ENCODE results near the gene ITPKC. TPM values are rescaled to one million over a fixed set of nuclear protein-coding genes. Genes with fewer than 3 reads are reported as not detected.
A peak's percentile ranks its signal among the peaks of the same experiment; 100 is the strongest.

Gene ITPKC
- total RNA-seq, 1 donor, result 6.7 TPM

- Histone ChIP-seq H3K27me3 (ENCODE audit: insufficient read depth, low read length) (no peaks in the 10 kb centered on the region), H3K4me3 (ENCODE audit: low read length) (no peak overlapping the region), H3K4me1 (ENCODE audit: insufficient read depth, low read length) (no peaks in the 10 kb centered on the region), H3K9me3 (ENCODE audit: low read depth, low read length) (no peaks in the 10 kb centered on the region)
Measured at GRCh38 chr19:40701758-40702157, 15.2 kb upstream of the ITPKC start.

- no peak overlapping the region for H3K4me3 ChIP-seq (ENCODE audit: low read length)
- H3K4me1 ChIP-seq (ENCODE audit: insufficient read depth, low read length), result no peaks in the 10 kb centered on the region
Measured at GRCh38 chr19:40702337-40703012, 14.4 kb upstream of the ITPKC start.

DNA sequence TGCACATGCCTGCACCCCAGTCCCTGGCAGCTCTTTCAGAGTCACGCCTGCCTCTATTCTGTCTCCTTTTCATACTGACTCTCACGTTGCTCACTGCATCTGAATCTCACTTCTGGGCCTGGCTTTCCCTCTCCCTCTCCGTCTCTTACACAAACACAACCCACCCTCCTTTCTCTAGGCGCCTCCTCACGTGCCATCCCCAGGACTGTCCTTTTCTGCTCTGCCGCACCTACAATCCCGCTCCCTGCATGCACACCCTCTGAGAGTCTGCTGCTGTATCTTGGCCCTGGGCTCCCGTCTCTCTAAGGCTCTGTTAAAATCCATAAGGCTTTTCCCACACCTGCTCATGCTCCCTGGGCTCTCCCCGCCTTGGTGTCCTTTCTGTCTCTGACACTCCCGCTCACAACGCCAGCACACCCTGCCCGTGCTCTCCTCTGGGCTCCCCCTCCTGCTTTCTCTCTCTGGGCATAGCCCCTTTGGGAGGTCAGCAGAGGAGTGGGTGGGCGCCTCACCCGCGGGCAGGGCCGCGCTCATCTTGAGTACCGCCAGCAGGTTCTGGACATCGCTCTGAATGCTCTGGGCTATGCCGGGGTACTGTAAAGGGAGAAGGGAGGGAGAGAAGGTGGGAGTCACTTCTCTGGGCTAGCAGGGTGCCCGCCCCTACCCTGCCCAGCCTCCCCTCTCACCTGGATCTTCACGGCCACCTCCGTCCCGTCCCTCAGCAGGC lies 13.7 kb upstream of the ITPKC start:
- Histone ChIP-seq H3K4me1 (ENCODE audit: insufficient read depth, low read length) (no peaks in the 10 kb centered on the region), H3K4me3 (ENCODE audit: low read length) (no peak overlapping the region), H3K27me3 (ENCODE audit: insufficient read depth, low read length) (no peaks in the 10 kb centered on the region), H3K9me3 (ENCODE audit: low read depth, low read length) (no peaks in the 10 kb centered on the region)

More at GRCh38 chr19:40702337-40703012, 14.4 kb upstream of the ITPKC start:
- H3K27me3 ChIP-seq (ENCODE audit: insufficient read depth, low read length), result no peaks in the 10 kb centered on the region
- H3K9me3 ChIP-seq (ENCODE audit: low read depth, low read length), result no peaks in the 10 kb centered on the region

GRCh38 chr19:40704491-40705361 lies 12.2 kb upstream of the ITPKC start:
- no peak overlapping the region for H3K4me3 ChIP-seq (ENCODE audit: low read length)
- no peaks in the 10 kb centered on the region for H3K27me3 ChIP-seq (ENCODE audit: insufficient read depth, low read length)
- no peaks in the 10 kb centered on the region for H3K4me1 ChIP-seq (ENCODE audit: insufficient read depth, low read length)
- no peaks in the 10 kb centered on the region for H3K9me3 ChIP-seq (ENCODE audit: low read depth, low read length)

- Histone ChIP-seq H3K4me1 (ENCODE audit: insufficient read depth, low read length) (no peaks in the 10 kb centered on the region), H3K4me3 (ENCODE audit: low read length) (no peak overlapping the region), H3K9me3 (ENCODE audit: low read depth, low read length) (no peaks in the 10 kb centered on the region), H3K27me3 (ENCODE audit: insufficient read depth, low read length) (no peaks in the 10 kb centered on the region)
Measured at GRCh38 chr19:40705362-40705651, 11.6 kb upstream of the ITPKC start.

GRCh38 chr19:40705950-40706619 lies 10.8 kb upstream of the ITPKC start:
- Histone ChIP-seq H3K4me1 (ENCODE audit: insufficient read depth, low read length) (no peaks in the 10 kb centered on the region), H3K9me3 (ENCODE audit: low read depth, low read length) (no peaks in the 10 kb centered on the region), H3K4me3 (ENCODE audit: low read length) (no peak overlapping the region), H3K27me3 (ENCODE audit: insufficient read depth, low read length) (no peaks in the 10 kb centered on the region)

DNA sequence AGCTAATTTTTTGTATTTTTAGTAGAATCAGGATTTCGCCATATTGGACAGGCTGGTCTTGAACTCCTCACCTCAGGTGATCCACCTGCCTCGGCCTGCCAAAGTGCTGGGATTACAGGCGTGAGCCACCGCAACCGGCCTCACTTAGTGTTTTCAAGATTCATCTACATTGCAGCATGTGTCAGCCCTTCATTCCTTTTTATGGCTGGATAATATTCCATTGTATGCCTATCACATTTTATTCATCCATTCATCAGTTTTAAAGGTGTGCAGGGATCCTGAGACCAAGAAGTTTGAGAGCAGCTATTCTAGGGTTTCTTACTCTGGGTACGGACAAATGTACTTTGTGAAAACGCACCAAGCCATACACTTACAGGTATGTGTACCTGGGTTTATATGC lies 9.3 kb upstream of the ITPKC start:
- H3K4me3 ChIP-seq (ENCODE audit: low read length), result no peak overlapping the region
- no peaks in the 10 kb centered on the region for H3K4me1 ChIP-seq (ENCODE audit: insufficient read depth, low read length)
- no peaks in the 10 kb centered on the region for H3K27me3 ChIP-seq (ENCODE audit: insufficient read depth, low read length)
- no peaks in the 10 kb centered on the region for H3K9me3 ChIP-seq (ENCODE audit: low read depth, low read length)

DNA sequence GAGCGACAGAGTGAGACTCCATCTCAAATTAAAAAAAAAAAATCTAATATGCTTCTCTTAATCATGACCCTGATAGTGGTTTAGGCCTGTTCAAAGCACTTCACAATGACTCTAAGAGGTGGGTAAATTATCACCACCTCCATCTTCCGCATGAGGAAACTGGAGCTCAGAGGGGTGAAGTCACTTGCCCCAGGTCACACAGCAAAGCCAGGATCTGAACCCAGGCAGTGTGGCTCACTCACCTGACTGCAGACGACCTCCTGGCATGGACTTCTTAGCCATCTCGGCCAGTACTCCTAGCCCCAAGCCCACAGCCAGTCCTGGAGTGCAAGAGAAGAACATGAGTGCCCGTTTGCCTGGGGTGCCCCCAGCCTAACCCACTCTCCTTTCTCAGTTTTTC lies 7.1 kb upstream of the ITPKC start:
- no peaks in the 10 kb centered on the region for H3K9me3 ChIP-seq (ENCODE audit: low read depth, low read length)
- H3K27me3 ChIP-seq (ENCODE audit: insufficient read depth, low read length), result no peaks in the 10 kb centered on the region
- no peak overlapping the region for H3K4me3 ChIP-seq (ENCODE audit: low read length)
- peaks cover 11% of the 10 kb centered on the region for H3K4me1 ChIP-seq (ENCODE audit: insufficient read depth, low read length)

- Histone ChIP-seq H3K9me3 (ENCODE audit: low read depth, low read length) (no peaks in the 10 kb centered on the region), H3K4me3 (ENCODE audit: low read length) (no peak overlapping the region), H3K27me3 (ENCODE audit: insufficient read depth, low read length) (no peaks in the 10 kb centered on the region), H3K4me1 (ENCODE audit: insufficient read depth, low read length) (peaks cover 45% of the 10 kb centered on the region)
Measured at GRCh38 chr19:40713939-40714338, 3.0 kb upstream of the ITPKC start.

GRCh38 chr19:40714441-40715299 lies 2.2 kb upstream of the ITPKC start:
- Histone ChIP-seq H3K4me3 (ENCODE audit: low read length) (peak overlapping the region; percentile 55), H3K4me1 (ENCODE audit: insufficient read depth, low read length) (peaks cover 52% of the 10 kb centered on the region), H3K27me3 (ENCODE audit: insufficient read depth, low read length) (no peaks in the 10 kb centered on the region), H3K9me3 (ENCODE audit: low read depth, low read length) (no peaks in the 10 kb centered on the region)

GRCh38 chr19:40716031-40716481 lies 856 bp upstream of the ITPKC start:
- no peaks in the 10 kb centered on the region for H3K9me3 ChIP-seq (ENCODE audit: low read depth, low read length)
- peaks cover 66% of the 10 kb centered on the region for H3K4me1 ChIP-seq (ENCODE audit: insufficient read depth, low read length)
- H3K27me3 ChIP-seq (ENCODE audit: insufficient read depth, low read length), result no peaks in the 10 kb centered on the region
- H3K4me3 ChIP-seq (ENCODE audit: low read length), result peak overlapping the region; percentile 73

DNA sequence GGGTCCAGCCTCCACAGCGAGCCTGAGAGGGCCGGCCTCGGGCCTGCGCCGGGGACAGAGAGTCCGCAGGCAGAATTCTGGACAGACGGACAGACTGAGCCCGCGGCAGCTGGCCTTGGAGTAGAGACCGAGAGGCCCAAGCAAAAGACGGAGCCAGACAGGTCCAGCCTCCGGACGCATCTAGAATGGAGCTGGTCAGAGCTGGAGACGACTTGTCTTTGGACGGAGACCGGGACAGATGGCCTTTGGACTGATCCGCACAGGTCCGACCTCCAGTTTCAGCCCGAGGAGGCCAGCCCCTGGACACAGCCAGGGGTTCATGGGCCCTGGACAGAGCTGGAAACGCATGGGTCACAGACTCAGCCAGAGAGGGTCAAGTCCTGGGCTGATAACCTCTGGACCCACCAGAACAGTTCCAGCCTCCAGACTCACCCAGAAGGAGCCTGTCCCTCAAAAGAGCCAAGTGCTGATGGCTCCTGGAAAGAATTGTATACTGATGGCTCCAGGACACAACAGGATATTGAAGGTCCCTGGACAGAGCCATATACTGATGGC lies 490 bp downstream of the ITPKC start:
- Histone ChIP-seq H3K4me1 (ENCODE audit: insufficient read depth, low read length) (peaks cover 67% of the 10 kb centered on the region), H3K9me3 (ENCODE audit: low read depth, low read length) (no peaks in the 10 kb centered on the region), H3K4me3 (ENCODE audit: low read length) (peak overlapping the region; percentile 73), H3K27me3 (ENCODE audit: insufficient read depth, low read length) (no peaks in the 10 kb centered on the region)

- Histone ChIP-seq H3K4me3 (ENCODE audit: low read length) (peak overlapping the region; percentile 73), H3K27me3 (ENCODE audit: insufficient read depth, low read length) (no peaks in the 10 kb centered on the region), H3K9me3 (ENCODE audit: low read depth, low read length) (no peaks in the 10 kb centered on the region), H3K4me1 (ENCODE audit: insufficient read depth, low read length) (peaks cover 67% of the 10 kb centered on the region)
Measured at GRCh38 chr19:40717880-40718773, 1.2 kb downstream of the ITPKC start.

All from mononuclear cell (primary cell).